DND-41 (cell line): ENCODE measurements around the gene SMU1.

ENCODE experiments used
- CTCF ChIP-seq: IDR thresholded peaks from 2 replicates; pipeline ENCODE4 v1.5.1; 2012; ENCODE audit warnings: borderline replicate concordance, low read length, moderate library complexity, mild to moderate bottlenecking; ENCODE audit not compliant: poor library complexity, severe bottlenecking; ENCODE audit errors: extremely low read depth
- EZH2 ChIP-seq: IDR thresholded peaks from 3 replicates; pipeline ENCODE4 v1.6.1; 2012; ENCODE audit warnings: borderline replicate concordance, low read depth, mild to moderate bottlenecking, moderate library complexity, low read length, inconsistent platforms; ENCODE audit not compliant: severe bottlenecking

DNA sequence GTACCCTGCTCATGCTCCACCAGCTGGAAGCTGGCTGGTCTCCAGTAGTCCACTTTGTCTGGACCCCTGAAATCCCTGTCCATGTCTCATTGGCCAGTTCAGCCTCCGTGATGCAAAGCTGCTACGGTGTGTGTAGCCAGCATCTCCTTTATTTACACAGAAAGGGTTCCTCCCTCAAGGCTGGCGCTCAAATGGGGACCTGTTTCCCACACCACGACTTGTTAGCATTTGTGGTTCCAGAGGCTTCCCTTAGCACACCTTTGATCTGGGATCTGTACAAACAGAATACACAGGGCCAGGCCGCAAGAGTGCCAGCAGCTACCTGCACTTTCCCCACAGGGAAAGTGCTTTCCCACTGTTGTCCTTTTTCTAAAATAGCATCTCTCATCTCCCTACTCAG, 5.7 kb upstream of the SMU1 start:
- TF ChIP-seq CTCF (no peak), EZH2 (no peak)
